GM12872 (cell line): Measurements from ENCODE around the gene AMOTL1.

Experiments used
- TF ChIP-seq, protein P1 (sequence below): IDR thresholded peaks from 3 replicates; pipeline ENCODE4 v1.5.1; 2011; ENCODE audit warnings: low read depth, mild to moderate bottlenecking, low read length, moderate library complexity; ENCODE audit not compliant: insufficient read depth

Gene AMOTL1

GRCh38 chr11:94820480-94820879 lies 52.3 kb downstream of the AMOTL1 start:
- TF ChIP-seq, protein P1, sequence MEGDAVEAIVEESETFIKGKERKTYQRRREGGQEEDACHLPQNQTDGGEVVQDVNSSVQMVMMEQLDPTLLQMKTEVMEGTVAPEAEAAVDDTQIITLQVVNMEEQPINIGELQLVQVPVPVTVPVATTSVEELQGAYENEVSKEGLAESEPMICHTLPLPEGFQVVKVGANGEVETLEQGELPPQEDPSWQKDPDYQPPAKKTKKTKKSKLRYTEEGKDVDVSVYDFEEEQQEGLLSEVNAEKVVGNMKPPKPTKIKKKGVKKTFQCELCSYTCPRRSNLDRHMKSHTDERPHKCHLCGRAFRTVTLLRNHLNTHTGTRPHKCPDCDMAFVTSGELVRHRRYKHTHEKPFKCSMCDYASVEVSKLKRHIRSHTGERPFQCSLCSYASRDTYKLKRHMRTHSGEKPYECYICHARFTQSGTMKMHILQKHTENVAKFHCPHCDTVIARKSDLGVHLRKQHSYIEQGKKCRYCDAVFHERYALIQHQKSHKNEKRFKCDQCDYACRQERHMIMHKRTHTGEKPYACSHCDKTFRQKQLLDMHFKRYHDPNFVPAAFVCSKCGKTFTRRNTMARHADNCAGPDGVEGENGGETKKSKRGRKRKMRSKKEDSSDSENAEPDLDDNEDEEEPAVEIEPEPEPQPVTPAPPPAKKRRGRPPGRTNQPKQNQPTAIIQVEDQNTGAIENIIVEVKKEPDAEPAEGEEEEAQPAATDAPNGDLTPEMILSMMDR: no peak

- TF ChIP-seq, protein P1: no peak
Observed at GRCh38 chr11:94821439-94821838, 53.3 kb downstream of the AMOTL1 start.

DNA sequence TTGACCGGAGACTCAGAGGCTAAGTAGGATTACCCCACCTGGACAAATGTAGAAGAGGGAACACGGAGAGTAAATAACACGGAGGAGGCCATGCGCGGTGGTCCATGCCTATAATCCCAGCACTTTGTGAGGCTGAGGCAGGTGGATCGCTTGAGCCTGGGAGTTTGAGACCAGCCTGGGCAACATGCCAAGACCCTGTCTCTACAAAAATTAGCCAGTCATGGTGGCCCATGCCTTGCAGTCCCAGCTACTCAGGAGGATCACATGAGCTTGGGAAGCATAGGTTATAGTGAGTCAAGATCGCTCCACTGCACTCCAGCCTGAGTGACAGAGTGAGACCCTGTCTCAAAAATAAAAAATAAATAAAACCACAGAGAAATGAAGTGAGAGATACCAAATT lies 53.9 kb downstream of the AMOTL1 start:
- TF ChIP-seq, protein P1: no peak

- TF ChIP-seq, protein P1: no peak
Observed at GRCh38 chr11:94823102-94823732, 55.1 kb downstream of the AMOTL1 start.

GRCh38 chr11:94825031-94825430 lies 56.9 kb downstream of the AMOTL1 start:
- TF ChIP-seq, protein P1: no peak

DNA sequence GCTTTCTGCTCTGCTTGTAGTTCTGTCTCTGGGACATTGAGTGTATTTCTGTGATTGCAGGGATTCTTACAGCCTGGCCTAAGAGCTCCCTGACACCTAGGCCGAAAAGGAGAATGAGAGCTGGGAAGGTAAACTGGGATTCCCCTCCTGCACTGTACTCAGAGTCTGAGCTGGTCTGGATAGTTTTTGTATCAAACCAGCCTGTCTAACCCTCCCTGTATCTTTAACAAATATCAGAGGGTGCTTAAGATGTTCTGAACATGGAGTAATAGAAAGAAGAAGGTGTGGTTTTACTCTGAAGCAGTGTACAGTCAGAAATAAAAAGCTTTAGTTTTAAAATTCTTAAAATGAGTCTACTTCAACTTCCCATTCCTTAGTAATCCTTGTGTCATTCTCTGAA lies 57.3 kb downstream of the AMOTL1 start:
- TF ChIP-seq, protein P1: no peak

GRCh38 chr11:94826415-94826814 lies 58.3 kb downstream of the AMOTL1 start:
- TF ChIP-seq, protein P1: no peak
